GM12872 (cell line): ENCODE measurements around the gene PRELID1.

Experiments
- TF ChIP-seq, protein P1 (sequence below): IDR thresholded peaks from 3 replicates; pipeline ENCODE4 v1.5.1; 2011; ENCODE audit warnings: low read depth, mild to moderate bottlenecking, low read length, moderate library complexity; ENCODE audit not compliant: insufficient read depth

The PRELID1 gene

DNA sequence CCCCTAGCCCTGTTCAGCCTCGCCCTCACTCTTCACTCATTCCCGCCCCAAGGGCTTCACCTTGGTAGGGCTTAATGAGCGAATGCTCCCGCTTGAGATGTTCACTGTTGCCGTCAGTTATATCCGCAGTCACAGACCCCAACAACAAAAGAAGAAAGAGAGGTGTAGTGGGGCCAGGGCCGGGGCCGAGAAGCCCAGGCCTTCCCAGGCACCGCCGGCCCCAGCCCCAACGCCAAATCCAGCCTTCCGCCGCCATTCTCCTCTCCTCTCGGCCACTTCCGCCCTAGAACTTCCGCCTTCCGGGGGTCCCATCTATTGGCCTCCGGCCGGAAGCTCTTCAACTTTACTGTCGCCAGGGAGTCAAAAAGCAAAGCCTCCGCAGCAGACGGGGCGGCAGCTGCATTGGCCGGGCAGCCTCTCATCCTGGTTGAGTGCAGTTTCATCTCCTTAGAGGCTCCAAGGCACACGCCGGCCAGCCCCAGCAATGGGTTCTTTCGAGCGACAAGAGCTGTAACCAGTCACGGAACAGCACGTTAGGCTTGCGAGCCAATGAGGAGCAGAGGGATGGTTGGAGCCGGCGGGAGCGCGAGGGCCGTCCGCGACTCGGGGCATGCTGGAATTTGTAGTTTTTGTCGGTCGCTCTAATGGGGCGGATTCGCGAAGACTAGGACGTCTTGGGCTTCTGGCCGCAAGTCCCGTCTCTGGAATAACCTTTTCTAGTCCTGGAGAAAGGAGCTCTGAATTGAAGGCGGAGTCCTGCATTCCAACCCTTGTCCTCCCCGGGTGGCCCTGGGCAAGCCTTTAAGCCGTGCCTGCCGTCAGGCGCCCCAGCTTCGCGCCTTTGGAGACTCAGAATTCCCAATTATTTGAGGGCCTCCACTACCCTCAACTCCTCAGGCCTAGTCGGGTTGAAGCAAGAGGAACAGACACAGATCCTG, 48.1 kb downstream of the PRELID1 start, which contains the start of gene LMAN2:
Gene LMAN2, minus strand, starts transcription at position 277 of the 938 bp plus-strand sequence. Its CDS starts 21 bp downstream, at position 256.
- TF ChIP-seq, protein P1, sequence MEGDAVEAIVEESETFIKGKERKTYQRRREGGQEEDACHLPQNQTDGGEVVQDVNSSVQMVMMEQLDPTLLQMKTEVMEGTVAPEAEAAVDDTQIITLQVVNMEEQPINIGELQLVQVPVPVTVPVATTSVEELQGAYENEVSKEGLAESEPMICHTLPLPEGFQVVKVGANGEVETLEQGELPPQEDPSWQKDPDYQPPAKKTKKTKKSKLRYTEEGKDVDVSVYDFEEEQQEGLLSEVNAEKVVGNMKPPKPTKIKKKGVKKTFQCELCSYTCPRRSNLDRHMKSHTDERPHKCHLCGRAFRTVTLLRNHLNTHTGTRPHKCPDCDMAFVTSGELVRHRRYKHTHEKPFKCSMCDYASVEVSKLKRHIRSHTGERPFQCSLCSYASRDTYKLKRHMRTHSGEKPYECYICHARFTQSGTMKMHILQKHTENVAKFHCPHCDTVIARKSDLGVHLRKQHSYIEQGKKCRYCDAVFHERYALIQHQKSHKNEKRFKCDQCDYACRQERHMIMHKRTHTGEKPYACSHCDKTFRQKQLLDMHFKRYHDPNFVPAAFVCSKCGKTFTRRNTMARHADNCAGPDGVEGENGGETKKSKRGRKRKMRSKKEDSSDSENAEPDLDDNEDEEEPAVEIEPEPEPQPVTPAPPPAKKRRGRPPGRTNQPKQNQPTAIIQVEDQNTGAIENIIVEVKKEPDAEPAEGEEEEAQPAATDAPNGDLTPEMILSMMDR = no peak

DNA sequence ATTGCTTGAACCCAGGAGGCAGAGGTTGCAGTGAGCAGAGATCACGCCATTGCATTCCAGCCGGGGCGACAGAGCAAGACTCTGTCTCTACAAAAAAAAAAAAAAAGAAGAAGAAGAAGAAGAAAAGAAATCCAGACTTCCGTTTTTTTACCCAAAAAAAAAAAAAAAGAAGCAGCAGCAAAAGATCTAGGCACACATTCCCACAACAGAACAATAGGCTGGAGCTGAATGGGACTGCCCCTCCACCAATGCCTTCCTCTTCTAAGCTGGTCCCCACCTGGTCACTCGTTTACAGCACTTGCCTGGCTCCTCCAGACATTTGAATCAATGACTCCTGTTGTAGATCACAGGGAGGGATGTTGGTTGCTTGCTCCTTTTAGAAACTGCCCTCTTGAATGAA, 49.5 kb downstream of the PRELID1 start:
- TF ChIP-seq, protein P1 = no peak

DNA sequence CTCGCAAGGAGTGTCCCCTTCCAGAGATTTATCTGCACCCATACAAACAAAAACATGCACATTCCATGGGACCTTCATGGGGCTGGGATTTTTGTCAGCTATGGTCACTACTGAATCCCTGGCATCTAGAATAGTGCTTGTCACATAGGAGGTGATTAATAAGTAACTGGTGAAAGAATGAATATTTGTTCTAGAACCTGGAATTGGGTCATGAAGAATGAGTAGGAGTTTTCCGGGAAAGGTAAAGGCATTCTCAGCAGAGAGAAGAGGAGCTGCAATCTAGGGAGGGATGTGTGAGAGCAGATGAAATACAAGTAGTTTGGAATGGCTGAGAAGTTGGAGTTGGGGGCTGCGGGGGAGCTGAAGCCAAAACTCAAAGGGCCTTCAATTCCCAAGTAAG, 50.7 kb downstream of the PRELID1 start:
- TF ChIP-seq, protein P1 = no peak

DNA sequence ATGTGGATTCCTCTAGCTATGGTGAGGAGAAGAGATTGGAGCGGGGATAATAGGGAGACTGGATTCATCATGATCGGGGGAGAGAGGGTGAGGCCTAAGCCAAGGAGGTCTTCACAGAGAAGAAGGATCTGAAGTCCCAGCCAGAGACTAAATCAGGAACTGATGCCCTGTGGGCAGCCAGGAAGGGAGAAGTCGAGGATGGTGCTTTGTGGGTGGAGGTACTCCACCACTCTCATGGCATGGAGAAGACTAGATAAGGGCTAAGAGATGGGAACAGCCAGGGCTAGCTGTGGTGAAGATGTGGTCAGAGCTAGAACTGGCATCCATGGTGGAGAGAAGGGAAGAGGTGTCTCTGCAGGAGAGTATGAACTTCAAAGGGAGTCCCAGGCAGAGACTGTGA, 51.1 kb downstream of the PRELID1 start:
- TF ChIP-seq, protein P1 = no peak

DNA sequence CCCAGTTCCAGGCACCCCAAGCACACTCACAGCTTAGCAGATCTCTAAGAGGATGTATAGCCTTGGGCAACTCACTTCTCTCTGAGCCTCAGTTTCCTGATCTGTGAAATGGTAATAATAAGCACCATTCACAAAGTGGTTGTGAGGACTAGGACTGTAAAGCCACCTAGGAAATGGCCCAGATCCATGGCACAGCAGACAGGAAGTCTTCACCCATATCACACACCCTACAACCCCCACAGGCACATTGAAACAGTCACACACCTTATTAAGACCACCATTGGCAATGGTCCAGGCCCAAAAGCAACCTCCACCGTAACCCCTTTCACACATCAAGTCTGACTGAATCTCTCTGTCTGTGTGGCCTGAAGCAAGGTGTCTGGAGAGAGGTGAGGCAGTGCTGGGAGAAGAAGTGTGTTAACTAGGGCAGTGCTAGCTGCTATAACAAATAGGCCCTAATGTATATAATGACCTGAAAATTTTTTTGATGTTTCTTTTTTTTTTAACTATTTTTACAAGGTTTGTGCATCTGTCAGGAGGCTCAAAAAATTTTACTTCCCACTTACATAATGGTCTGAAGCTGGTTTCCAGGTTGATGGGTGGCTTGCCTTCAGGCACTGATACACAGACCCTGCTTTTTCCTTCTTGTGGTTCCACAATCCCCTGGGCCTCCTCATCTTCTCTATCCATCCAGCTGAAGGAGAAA, 51.7 kb downstream of the PRELID1 start:
- TF ChIP-seq, protein P1 = no peak

DNA sequence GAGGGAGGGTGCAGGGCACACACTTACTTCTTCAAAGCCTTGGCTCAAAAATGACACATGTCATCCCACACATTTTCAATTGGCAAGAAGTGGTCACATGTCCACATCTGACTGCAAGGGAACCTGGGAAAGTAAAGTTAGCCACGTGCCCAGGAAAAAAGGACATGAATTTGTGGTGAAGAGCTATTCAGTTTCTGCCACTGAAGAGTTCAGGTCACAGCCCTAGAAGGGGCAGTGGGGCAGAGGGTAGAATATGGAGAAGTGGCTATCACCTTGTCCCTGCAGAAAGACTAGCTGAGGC, 52.2 kb downstream of the PRELID1 start:
- TF ChIP-seq, protein P1 = no peak
